Measurements from ENCODE around the gene EFNA5.
A peak's percentile ranks its signal among the peaks of the same experiment; 100 is the strongest.
"Not testable (repeated sequence)": the region's sequence is repeated elsewhere in the genome, so short reads cannot be mapped to it uniquely, and the experiment has no call there.

The EFNA5 gene

DNA sequence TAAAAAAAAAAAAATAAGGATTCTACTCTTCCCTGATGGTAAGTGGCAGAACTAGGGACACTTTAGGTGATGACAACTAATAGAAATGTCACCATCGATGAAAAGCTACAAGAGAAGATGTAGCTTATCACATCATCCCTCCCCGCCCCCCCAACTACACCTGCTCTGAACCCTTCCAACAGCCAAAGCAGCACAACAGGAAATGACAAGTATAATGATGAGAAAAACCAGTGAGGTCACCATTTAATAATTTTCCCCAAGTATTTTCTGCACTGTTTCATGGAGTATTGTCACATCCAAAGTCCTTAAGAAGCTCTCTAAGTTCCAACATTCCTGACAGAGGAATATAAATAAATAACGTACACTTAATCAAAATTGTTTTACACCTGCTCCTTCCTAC lies 221.4 kb downstream of the EFNA5 start:
- no peak for DNase-seq

DNA sequence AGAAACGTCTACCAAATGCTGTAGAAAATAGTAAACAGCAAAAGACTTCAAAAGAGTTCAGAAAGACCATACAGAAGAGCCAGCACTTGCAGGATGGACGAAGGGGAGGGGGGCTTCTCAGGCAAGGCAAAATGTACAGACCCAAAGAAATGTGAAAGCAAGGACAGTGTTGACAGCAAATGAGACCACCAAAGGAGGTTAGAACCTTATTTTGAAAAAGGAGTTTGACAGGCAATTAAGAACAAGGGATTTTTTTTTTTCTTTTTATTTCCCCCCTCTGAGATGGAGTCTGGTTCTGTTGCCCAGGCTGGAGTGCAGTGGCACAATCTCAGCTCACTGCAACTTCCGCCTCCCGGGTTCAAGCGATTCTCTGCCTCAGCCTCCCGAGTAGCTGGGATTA lies 223.2 kb downstream of the EFNA5 start:
- no peak for DNase-seq

DNA sequence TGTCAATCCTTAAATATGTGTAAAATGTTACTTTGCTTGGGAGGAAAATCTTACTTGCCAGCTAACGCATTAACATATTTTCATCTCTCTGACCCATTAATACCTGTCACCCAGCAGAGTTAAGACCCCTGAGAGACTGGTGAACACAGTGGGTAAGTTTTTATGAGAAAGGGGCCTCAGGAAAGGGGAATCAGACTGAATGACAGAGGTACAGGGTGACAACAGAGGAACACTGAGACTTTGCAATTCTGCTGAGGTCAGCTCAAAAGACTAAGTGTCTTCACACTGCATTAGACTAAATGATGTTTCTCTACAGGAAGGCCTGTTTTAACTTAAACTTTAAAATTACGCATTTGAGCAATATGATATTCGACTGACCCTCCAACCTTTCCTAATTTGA lies 223.8 kb downstream of the EFNA5 start:
- no peak for DNase-seq

DNA sequence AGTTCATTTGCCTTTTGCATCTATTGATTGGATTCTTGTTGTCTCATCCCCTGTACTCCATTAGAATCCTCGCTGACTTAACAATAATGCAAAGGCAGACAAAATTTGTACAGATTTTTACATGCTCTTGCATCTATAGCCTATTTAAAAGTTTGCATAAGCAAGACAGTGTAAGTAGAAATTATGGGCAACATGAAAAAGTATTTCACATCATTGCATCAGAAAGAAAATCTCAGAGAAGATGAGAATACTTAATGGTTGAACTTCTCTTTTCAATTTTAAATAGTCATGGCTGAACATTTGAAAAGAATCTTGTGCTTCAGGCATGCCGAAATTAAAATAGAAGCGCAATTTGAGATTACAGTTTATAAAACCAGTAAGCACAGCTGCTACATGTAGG lies 226.4 kb downstream of the EFNA5 start:
- DNase-seq = no peak

DNA sequence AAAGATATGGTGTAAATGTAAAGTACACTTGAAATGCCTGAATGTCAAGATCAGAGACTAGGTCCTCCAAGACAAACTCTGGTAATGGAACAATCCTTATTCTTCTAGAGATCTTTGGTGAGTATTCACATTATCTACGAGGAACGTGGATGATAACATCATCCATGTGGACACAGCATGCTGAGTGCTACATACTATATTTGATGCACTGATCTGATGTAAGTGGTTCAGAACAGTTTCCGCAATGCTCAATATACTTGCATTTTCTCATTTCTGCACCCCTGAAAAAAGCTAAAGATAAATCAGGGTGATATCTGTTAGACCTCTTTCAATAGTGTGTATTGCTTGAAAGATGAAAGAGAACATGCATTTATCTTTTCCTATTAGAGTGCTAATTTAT lies 226.8 kb downstream of the EFNA5 start:
- DNase-seq = no peak

DNA sequence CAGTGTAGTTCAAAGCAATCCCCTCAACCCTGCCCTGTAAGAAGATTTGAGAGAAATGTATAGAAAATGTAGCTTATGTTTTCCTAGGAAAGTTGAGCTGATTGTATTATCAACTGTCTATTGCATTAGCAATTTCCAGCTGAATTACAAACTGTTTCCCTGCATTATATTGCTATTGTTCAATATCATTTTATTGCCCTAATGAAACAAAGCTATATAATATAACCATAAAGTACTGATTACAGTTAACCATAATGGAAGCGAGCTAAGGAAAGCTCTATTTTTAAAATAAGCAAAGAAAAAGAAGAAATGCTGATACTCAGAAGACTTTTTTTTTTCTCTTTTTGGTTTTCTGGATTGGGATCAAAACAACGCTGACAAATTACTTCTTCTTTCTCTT lies 228.3 kb downstream of the EFNA5 start:
- DNase-seq = no peak

DNA sequence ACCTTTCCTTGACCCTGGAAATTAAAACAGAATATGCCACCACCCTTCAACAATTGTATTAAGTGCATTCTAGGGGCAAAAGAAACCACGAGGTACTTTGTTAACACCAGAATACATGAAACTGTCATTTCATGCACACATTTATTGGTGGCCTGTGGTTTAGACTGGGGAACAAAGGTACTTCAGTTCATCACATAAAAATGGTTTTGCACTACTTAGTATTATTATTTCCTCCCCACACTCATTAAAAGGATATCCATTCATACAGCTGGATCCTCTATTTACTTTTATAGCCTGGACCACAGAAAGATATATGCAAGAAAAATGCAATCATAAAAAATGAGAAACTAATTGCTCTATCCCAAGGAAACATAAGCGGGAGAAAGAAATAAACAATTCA lies 230.9 kb downstream of the EFNA5 start:
- DNase-seq = no peak

DNA sequence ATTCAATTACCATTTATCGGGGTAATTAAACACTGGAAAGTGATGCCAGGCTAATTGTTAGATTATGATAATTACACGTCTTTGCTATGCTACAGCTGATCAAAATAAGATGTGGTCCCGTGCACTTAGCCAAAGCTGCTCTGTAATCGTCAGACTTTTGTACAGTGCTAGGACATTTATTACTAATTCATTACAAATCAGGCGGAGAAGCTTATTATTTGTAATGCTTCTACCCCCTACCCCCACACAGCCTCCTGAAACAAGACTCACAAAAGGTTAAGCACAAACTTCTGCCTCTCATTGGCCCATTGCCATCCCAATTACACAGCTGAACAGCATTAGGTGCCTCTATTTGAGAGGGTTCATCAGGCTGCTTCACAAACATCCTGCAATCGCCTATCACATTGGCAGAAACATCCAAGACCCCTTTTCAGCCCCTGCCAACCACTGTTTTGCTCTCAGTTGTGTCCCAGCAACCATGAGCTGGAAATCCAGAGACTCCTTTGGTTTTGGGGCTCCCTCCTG lies 232.7 kb downstream of the EFNA5 start:
- no peak for DNase-seq

DNA sequence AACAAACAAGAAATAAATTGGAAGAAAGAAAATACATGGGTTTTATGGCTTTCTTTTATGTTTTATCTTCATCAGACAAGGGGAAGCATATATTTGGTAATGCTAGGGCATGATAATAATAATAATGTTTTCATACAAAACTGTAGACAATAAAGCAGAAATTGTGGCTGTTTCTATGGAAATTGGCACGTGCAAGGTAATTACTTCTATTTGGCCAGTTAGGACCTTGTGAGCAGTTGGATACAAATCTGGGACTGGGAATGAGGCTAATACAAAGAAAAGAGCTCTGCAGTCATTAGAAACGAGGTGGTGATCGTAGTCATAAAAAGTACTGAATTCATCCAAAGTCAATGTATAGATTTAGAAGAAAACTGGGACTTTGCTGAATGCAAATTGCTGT lies 233.6 kb downstream of the EFNA5 start:
- DNase-seq = no peak

DNA sequence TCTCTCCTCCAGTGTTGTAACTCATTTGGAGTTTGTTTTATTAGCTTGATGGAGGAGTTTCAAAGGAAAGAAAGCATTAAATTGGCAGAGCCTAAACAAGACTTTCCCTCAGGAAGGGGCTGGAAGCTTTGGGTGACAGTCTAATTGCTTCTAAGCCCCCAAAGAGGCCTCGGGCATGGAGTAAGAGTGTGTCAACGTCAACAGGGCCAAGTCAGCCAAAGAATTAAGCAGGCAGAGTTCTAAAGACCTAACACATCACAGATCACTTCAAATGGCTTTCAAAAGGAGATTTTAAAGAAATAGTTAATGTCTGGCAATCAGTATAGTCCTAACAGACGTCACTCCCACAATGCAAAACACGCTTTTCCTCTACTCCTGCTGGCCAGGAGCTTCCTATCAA lies 234.5 kb downstream of the EFNA5 start:
- DNase-seq = no peak

DNA sequence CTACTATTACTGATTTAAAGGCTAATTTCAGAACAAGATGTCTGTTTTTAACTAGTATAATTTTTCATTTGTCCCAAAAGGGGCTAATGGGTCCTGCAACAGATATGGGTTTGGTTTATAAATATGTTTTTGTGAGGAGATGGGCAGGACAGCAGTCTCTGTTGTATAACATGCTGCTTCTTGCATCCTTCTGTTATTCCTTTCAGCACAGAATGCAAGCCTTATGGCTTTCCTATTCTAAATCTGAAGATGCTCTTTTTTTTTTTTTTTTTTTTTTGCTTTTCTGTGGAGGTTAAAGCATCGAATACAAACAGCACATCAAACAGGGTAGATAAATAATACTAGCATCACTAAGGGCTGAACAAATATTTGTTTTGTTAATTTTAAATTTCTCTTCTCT lies 235.7 kb downstream of the EFNA5 start:
- no peak for DNase-seq

DNA sequence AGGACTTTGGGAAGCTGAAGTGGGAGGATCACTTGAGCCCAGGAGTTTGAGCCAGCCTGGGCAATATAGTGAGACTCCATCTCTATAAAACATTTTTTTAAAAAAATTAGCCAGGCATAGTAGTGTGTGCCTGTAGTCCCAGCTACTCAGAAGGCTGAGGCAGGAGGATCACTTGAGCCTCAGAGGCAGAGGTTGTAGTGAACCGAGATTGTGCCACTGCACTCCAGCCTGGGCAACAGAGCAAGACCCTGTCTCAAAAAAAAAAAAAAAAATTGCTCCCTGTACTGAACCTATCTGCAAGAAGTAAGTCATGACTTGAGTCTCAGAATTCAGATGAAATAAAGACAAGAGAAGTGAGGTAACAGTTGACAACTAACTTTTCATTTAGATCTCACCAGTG lies 237.1 kb downstream of the EFNA5 start:
- DNase-seq = not testable (repeated sequence)

DNA sequence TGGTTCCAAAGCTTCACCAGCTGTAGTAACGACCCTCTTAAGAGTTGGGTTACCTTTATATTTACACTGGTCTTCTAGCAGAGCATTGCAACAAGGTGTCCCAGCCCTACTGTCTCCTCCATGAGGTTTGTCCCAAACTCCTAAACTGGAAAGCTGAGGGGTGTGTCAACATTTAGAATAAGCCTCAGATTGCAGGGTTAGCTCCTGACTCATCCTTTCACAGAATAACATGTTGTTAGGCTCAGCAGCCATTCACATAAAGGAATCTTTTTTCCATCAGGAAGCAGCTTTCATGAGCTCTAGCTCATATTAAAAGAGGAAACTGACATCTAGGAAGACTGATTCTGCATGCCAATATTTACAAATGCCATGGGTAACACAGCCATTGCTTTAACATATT lies 238.7 kb downstream of the EFNA5 start:
- DNase-seq = no peak

DNA sequence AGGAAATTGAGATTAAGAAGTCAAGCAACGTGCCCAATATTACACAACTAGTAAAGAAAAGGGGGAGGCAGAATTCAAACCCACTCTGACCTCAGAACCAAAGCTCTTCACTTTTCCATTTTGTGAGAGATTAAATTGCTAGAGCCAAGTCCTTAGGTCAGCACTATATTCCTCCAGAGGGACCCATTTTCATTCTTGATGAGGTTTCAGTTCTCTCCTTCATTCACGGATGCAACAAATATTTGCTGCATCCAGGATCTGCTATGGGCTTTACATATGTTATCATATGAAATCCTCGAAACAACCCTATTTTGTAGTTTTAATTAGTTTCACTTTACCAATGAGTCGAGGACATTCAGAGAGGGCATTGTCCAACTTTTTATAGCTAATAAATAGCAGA lies 239.2 kb downstream of the EFNA5 start:
- no peak for DNase-seq

DNA sequence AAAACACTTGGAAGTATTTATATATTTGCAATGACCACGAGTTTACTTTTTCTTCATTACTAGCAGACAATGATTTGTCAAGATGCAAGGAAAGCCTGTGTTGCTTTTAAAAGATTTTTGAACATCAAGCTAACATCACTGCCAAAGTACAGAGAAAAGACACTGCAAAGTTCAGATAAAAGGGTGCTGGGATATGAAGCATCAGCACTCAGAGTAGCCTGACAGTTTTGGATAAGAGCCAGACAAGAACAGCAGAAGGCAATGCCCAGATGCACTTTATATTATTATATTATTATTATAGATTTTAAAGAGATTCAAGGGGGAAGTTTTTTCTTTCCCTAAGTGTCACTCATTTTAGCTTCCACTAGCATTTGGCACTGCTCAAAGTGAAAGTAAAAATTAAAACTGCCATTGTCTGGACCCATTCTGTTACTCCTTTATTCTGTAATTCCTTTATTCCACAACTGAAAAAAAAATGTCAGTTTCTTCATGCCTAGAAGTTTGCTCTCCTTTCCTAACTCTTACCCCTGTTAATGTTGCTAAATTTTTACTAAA lies 240.6 kb downstream of the EFNA5 start:
- DNase-seq = no peak

DNA sequence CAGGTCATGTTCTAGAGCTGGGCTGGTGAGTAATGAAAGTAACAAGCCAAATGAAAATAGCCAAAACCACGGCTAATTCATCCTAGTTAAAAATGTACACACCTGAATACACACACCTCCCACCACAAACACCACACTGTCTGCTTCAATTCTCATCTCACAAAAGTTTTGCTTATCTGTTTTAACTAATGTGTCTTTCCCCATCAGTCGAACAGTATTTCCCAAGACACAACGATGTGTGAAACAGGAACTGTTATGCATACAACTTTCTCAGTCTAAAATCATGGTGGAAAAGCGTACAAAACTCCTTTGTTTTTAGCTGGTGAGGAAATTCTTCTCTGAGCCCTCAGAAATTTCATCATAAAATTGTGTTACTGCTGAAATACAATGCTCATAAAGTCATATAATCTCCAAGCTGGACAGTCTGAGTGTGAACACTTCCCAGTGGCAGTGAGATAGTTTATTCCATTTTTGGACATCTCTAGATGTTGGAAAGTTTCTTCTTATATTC lies 242.4 kb downstream of the EFNA5 start:
- DNase-seq = no peak

DNA sequence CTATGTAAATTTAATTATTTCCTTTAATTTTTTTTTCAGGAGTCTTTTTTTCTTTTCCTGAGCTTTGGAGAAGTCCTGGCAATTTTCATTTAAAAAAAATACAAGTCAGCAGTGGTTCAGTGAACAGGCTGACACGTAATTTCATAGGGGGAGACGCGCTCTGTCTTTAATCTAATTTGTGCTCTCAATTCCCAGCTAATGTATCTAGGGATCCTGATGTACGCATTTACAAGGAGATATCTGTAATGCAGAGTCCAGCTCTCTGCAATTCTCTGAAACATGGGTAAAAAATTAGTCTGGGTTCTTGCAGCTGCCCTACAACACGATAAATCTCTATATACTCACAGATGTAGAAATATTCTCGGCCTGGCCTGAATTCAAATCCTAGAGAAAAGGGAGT lies 243.9 kb downstream of the EFNA5 start:
- no peak for DNase-seq

DNA sequence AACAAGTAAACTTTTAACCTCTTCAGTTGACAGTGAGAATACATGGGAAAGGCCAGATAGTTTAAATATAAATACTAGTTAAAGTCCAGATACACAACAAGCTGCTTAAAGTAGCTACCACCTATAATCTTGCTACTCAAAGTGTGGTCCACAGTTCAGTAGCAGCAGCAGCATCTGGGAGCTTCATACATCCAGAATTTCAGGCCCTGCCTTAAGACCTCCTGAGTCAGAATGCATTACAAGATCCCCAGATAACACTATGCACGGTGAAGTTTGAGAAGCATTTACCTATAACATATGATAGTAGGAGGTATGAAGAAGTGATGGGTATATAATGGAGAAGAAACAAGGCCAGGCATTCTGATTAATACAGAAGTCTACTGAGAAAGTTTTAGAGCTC lies 244.5 kb downstream of the EFNA5 start:
- no peak for DNase-seq

DNA sequence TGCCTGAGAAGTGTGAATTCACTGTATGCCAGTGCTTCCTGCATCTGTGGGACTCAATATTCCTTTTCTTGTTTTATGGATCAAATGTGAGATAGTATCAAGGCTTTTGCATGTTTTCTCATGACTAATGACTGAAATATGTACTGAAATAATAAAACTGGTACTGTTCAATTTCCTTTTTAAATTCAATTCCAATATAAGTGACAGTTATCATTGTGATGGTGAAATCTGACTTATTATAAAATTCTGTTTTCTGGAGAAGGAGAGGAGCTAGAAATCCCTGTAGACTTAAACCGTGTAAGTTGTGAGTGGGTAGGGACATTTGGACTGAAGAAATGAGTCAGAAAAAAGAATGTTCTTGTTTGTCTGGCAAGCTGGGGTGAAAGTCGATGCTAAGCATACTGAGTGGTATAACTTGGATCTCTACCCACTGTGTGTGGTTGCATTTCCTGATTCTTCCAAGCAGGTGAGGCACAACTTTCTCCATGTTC lies 245.2 kb downstream of the EFNA5 start:
- no peak for DNase-seq

DNA sequence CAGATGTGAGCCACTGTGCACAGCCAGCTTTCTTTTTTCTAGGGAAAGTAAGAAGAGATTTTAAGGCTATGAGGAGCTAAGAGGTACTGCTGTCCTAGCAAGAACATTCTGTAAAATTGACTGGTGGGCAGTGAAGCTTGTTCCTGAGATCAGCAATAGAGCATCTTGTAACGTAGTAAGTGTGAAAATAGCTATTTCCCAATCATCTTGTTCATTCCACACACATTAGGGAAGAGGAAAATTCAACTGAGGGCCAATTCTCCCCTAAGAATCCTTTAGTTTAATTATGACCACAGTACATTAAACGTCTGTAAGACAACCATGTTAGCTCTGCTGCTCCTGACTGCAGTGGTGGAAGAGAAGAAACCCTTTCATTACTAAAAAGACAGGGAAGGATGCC lies 246.2 kb downstream of the EFNA5 start:
- DNase-seq = no peak

DNA sequence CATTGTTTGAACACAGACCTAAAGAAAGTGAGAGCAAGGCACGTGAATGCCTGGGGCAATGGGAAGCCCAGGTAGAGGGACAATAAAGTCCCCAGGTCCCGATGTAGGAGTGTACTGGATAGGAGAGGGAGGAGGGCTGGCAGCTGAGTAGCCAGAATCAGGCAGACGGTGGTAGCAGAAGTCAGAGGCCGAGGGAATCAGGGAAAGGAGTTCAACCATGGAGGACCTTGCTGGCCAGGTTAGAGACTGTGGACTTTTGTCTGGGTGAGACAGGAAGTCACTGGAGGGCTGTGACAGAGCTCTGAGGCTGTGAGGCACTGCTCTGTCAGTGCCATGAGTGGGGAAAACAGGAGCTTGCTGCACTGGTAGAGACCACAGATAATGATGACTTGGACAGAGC lies 248.2 kb downstream of the EFNA5 start:
- DNase-seq = no peak

DNA sequence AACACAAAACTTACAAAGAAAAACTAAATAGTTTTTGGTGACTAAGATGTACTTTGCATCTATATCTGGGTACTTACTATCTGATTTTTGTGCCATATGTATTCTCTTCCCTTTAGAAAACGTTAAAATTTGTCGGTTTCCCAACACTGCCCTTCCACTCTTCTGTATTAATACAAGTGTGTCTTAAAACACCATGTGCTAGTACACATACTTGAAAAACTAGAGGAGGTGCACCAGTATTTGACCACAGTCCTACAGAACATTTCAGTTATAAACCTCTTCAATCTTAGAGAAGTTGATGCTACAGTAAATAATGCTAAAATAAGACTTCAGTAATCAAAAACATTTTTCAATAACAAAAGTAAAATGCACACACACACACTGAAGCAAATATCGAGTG lies 251.2 kb downstream of the EFNA5 start:
- DNase-seq = no peak

DNA sequence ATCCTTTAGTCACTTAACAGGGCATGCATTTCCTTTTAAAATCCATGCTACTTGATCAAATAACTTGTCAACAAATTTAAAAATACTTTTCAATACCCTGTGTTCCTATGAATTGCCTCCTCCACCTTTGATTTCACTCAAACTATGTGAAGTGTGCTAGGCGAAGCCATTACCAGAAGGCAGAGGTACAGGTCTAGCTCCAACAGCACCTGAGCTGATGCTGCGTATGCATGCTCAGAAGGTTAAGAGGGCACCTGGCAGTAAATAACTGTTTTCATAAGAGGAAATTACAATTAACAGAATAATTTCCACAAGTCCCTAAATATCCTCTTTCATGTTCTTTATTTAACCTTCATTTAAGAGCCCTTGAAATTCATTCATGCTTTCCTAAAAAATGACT lies 251.8 kb downstream of the EFNA5 start:
- peak; percentile 17 for DNase-seq

DNA sequence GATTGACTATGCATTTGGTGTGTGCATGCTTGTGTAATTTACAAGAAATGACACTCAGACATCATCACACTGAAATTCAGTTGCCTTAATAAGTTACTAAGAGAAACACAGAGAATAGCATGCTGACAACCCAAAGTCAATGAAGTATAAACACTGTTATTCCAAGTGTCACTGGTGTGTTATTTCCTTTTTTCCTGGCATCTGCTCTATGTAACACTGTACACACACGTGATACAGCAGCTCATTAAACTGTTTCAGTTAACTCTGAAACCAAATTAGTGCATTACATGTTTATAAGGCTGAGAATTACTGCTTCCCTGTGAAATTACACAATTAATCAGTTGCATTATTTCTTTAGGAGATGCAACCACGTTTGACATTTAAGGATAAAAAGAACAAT lies 252.7 kb downstream of the EFNA5 start:
- DNase-seq = no peak

DNA sequence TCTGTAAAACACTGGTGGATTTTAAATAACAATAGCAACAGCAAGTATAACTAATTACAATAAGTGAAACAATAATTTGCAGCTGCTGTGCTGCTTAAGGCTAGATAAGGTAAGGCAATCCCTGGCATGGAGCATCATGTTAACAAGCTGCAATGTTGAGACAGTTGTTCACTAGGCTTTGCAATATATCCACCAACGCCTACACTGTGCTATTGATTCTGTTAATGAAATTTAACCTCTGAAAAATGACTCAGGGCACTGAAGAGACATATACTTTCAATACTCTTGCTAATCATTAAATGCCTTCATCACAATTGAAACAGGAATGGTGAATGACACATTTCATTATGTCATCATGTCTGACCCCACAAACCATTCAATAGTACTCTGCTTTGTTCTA lies 255.0 kb downstream of the EFNA5 start:
- DNase-seq = no peak
